Stimulated activated CD4-positive, alpha-beta T cell treated with anti-CD3 and anti-CD28 coated beads, TNF-alpha, amount 100 ng/mL, for 24 hours (primary cell): ENCODE measurements around the gene BDP1.
A peak's percentile ranks its signal among the peaks of the same experiment; 100 is the strongest.
"Not testable (repeated sequence)": the region's sequence is repeated elsewhere in the genome, so short reads cannot be mapped to it uniquely, and the experiment has no call there.

Experiments
- DNase-seq, 3 experiments: peaks; one replicate each; pipeline ENCODE4 v3.0.0-alpha.2; 2020; ENCODE audit warnings: low read depth in 3 of 3

BDP1 gene

DNA sequence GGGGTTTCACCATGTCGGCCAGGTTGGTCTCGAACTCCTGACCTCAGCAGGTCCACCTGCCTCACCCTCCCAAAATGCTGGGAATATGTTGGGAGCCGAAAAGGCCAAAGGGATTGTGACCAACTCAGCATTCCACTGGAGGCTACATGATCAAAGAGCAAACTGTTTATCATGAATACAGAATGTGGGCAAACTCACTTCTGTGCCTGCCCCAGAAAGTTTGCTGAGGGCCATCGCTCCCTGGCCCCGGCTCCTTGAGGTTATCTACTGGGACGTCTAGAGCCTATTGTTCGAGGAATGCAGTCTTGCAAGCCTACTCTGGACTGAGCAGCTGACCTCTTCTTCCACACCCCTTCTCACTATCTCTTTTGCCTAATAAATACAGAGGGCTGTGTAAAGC is 116.4 kb downstream of the BDP1 start:
- DNase-seq = not testable (repeated sequence)

DNA sequence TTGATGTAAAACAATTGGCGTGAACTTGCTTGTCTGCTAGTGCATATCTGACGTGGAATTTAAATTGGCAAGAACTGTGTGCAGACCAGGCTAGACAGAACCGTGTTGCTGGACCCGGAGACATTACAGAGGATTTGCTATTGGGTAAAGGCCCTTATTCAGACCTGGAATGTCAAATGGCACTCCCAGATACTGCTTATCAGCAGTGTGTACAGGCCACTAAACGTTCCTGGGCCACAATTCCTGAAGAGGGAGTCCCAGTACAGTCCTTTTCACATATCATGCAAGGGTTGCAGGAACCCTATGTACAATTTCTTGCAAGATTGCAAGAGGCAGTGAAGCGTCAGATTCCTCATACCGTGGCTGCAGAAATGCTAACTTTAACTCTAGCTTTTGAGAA is 118.1 kb downstream of the BDP1 start:
- DNase-seq = no peak

DNA sequence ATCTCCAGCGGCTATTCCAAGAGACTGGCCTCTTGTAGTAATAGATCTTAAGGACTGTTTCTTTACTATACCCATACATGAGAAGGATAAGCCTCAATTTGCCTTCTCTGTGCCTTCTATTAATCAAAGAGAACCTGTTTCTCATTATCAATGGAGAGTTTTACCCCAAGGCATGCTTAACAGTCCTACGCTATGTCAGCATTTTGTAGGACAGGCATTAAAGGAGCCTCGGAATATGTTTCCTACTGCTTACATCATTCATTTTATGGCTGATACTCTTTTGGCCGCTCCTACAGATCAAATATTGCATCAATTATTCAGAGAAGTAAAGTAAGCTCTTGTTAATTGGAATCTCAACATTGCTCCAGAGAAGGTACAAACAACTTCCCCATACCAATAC is 120.1 kb downstream of the BDP1 start:
- not testable (repeated sequence) for DNase-seq

DNA sequence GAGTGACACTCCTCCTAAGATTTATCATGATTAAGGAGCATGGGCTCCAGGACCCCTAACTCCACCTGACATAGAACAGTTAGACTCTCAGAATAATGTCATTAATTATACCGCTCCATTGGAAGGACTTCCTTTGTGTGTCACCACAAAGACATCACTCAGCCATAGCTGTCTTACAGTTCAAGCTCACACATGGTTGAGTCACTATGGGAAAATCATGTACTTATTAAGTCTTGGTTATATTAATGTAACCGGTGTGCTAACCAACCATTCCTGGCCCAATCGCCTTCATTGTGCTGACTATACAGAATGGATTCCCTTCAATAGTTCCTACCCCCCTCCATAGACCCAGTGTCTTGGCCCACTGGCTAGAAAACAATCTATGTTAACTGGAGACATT is 120.8 kb downstream of the BDP1 start:
- DNase-seq = no peak

DNA sequence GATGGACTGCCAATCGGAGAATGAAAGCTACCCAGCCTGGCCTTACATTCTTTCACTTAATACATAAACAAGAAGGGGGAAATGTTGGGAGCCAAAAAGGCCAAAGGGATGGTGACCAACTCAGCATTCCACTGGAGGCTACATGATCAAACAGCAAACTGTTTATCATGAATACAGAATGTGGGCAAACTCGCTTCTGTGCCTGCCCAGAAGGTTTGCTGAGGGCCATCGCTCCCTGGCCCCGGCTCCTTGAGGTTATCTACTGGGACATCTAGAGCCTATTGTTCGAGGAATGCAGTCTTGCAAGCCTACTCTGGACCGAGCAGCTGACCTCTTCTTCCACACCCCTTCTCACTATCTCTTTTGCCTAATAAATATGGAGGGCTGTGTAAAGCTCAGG is 122.4 kb downstream of the BDP1 start:
- DNase-seq = not testable (repeated sequence)

DNA sequence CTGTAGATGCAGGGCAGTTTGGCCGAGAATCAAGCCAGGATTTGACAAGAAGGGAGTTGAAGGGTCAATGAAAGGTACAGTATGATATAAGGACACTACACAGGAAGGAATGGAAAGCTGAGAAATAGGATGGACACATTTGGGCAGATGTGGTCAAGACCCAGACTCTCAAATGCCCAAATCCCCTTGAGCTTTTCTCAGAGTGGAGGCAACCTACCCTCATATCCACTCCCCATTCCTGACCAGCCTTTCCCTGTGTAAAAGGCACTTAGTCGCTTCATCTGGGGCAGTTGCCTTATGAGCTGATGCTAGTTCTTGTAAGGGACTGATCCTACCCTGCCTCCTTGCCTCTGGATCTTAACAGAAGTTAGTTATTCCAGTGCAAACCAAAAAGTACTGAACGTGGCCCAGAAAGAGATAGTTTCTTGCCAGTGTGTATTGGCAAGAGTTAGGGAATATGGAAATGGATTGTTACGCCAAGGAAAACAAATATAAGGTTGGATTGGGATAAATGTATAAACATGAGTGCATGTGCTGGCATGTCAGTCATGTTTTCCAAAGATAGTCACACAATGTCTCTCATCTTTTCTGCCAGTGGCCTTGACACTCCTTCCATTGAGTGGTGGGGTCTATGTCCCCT is 127.6 kb downstream of the BDP1 start:
- no peak for DNase-seq

DNA sequence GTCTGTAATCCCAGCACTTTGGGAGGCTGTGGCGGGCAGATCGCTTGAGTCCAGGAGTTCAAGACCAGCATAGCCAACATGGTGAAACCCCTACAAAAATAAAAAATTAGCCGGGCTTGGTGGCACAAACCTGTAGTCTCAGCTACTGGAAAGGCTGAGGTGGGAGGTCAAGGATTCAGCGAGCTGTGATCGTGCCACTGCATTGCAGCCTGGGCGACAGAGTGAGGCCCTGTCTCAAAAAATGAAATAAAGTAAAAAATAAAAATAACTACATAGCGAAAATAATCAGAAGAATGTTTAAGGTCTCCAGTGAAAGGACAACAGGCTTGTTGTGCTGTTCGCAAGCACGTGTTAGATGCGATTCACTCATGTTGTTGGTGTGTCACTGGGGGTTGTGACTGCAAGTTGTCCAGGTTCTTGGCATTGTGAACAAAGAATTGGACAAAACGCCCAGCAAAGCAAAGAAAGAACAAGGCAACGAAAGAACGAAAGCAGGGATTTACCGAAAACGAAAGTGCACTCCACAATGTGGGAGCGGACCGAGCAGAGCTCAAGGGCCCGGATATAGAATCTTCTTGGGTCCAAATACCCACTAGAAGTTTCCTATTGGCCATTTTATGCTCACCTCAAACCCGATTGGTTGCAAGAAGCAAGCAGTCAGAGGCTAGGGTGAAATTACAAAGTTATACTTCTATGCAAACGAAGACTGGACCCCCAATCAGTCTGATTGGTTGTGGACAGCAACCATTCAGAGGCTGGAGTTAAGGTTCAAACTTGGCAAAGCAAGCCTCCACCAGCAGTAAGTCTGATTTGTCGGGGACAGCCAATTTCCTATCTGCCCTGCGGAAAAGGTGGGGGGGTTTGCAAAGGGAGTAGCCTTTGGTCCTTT is 130.8 kb downstream of the BDP1 start:
- no peak for DNase-seq

DNA sequence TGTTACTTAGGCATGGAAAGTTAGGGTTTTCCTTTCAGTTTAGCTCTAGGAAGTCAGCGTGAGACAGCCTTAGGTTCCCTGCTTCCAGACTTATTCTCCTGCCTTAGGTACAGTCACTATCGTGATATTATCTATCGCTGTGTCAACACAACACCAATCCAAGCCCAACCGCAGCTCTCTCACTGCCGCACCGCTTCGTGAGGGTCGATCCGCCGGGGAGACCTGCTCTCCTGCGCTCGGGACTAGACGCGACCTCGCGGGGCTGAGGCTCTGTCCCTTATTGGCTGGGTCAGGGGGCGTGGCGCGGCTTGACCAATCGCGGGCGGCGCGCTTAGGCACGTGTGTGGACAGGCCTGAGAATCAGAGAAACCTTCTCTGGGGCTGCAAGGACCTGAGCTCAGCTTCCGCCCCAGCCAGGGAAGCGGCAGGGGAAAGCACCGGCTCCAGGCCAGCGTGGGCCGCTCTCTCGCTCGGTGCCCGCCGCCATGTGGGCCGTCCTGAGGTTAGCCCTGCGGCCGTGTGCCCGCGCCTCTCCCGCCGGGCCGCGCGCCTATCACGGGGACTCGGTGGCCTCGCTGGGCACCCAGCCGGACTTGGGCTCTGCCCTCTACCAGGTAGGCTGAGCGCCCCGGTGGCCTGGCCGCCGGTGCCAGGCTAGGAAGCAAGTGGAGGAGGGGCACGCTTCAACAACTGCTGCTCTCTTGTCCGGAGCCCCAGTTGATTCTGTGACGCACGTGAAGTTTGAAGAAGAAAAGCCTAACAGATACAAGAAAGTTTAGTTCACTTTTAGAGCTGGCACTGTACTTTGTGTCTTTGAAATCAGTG is 131.7 kb downstream of the BDP1 start, which contains the start of gene MCCC2:
MCCC2 (plus strand) TSS at position 400 of the 825 bp plus-strand sequence; CDS start at position 486, 86 bp downstream.
- peak; percentile 92 to 98 (median 93) for DNase-seq

DNA sequence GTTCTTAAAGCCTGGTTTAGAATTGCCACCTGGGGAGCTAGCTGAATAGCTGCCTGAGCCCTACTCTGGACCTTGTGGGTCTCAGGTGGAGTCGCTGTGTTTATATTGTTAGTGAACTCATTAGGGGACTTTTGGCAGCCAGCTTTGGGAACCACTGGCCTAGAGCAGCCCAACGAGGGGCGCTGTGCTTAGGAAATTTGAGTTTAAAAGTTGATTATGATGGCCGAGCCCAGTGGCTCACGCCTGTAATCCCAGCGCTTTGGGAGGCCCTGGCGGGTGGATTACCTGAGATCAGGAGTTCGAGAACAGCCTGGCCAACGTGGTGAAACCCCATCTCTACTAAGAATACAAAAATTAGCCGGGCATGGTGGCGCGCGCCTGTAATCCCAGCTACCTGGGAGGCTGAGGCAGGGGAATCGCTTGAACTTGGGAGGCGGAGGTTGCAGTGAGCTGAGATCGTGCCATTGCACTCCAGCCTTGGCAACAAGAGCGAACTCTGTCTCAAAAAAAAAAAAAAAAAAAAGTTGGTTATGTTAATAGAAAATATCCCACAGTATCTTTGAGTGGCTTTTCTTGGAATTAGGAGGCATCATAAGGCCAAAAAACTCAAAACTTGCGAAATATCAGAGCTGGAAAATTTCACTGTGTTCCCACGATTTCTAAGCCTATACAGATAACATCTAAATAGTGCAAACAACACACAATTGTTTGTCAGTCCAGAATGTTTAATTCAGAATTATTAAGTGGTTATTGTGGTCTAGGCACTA is 132.5 kb downstream of the BDP1 start:
- DNase-seq = no peak

DNA sequence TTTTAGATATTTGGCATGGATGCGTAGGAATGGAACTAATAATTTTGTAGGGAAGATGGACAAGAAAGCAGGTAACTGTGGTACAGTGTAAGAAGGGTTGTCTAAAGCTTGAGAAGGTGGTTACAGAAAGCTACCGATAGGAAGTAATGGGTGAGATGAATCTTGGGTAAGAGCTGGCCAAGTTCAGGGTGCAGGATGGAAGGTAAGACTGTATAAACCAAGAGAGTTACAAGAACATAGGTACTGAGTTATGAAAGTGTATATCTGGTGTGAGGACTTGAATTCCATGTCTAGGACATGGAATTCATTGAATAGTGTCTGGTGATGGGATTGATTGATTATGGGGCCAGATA is 133.1 kb downstream of the BDP1 start:
- DNase-seq = no peak

DNA sequence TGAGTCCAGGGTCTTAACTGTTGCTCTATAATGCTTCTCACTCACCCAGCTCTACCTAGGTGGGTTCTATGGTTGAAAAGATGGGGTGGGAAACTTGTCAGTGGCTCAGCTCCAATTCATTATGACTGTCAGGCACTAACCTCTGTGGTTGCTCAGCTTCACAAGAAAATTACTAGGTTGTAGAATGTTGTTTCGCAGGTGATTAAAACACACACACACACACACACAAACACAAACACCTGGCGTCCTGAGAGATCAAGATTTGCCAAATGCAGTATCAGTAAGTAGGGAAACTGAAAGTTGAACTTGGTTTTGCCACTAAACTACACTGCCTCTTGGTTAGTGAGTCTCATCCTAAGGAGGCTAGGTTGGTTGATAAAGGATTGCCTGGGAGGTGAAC is 134.5 kb downstream of the BDP1 start:
- no peak for DNase-seq

DNA sequence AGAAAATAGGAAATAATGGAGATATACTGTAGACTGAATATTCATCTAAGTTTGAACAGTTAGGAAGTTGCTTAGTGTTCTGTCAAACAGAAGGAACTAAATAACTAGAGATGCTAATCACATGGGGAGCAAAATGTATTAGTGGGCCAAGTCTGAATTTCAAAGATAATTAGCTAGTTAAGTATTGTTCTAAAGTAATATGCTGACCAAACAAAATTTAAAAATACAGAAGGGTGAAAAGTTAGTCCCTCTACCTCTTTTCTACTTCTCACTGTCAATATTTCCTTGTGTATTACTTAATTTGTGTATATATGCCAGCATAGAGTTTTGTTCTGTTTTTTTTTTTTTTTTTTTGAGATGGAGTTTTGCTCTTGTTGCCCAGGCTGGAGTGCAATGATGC is 135.6 kb downstream of the BDP1 start:
- no peak for DNase-seq

DNA sequence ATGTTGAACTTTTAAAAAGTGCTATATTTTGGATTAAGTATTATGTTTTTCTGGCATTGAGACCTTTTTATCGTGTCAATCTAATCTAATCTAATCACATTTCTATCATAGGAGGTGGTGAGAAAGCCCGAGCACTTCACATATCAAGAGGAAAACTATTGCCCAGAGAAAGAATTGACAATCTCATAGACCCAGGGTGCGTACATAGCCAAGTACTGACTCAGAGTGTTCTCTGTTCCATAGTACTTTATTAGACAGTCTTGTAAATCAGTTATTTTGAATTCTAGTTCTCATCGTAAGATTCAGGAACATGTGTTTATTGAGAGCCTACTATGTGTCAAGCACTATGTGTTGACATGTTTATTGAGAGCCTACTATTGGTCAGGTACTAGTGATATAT is 140.7 kb downstream of the BDP1 start:
- DNase-seq = no peak

DNA sequence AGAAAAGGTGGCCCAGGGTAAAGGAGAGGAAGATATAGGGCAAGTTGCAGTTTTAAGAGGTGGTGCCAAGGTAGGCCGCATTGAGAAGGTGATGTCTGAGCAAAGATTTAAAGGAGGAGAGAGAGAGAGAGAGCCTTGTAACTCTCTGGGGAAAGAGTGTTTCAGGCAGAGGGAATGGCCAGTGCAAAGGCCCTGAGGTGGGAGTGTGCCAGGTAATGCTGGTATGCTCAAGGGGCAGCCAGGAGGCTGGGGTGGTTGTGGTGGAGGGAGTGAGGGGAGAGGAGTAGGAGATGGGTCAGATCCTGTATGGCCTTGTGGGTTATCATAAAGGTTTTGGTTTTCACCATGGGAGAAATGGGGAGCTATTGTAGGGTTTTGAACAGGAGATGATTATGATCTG is 141.6 kb downstream of the BDP1 start:
- no peak for DNase-seq

DNA sequence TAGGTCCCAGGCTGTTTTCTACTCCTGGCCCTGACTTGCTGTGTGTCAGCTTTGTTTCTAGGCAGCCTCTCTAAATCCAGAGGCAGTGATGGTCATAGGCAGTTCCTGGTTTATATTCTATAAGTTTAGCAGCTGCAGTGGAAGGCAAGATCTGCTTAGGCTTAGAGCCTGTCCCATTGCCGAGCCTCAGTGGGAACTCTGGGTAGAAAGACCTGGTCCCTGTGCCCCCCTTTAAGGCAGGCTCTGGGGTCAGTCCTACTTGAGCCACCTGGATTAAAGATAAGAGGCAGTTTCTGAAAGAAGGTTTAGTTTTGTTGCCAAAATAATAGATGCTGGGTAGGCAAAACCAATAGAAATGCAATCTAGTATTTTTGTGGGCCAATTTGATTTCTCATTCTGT is 145.3 kb downstream of the BDP1 start:
- DNase-seq = no peak

DNA sequence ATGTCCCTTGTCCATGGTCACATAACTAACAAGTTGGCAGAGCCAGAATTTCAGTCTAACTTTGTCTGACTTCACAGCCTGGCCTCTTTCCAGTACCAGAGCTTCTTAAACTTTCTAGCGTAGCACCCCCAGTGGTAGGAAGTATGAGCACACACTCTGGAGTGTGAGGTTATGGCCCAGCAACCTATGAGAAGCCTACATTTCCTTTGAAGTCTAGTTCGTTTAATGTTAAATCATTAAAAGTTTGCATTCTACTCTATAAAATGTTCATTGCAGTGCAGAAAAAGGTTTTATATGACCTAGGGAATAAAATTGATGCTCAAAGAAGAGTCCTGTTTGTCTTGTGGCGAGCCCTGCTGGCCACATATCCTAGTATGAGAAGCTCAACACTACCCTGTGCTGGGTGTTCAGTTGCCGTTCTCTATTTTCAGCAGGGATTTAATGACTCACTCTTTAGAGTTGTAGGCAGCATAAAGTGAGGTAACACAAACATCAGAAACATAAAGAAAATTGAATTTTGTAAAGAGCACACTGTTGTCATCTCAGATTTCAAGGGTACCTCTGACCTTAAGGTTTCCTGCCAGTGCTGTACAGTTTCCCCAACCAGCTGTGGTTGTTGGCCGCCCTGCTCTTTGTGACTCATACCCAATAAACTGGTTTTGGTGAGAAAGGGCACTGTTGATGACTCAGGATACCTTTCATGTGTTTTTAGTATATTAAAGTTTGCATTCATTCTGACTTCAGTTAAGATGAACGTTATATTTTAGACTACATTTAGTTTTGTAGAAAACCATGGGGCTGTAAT is 146.0 kb downstream of the BDP1 start:
- peak; percentile 43 to 63 (median 56) for DNase-seq

DNA sequence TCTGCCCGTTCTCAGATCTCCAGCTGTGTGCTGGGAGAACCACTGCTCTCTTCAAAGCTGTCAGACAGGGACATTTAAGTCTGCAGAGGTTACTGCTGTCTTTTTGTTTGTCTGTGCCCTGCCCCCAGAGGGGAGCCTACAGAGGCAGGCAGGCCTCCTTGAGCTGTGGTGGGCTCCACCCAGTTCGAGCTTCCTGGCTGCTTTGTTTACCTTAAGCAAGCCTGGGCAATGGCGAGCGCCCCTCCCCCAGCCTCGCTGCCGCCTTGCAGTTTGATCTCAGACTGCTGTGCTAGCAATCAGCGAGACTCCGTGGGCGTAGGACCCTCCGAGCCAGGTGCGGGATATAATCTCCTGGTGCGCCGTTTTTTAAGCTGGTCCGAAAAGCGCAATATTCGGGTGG is 154.5 kb downstream of the BDP1 start:
- not testable (repeated sequence) for DNase-seq

DNA sequence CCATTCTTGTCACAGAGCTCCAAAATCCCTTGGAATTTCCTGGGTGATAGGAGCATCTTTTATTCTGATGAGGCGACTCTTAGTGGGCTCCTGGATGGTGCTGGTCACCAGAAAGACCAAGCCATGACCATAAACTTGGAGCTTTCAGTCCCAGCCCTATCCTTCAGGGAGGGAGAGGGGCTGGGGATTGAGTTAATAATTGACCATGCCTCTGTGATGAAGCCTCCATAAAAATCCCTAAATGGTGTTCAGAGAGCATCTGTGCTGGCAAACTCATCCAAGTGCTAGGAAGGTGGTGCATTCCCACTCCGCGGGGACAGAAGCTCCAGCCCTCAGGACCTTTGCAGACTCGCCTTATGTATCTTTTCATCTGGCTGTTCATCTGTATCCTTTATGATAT is 160.4 kb downstream of the BDP1 start:
- no peak for DNase-seq
